ENCODE measurements around the gene COX17. TPM values are rescaled to one million over a fixed set of nuclear protein-coding genes. Genes with fewer than 3 reads are reported as not detected.

The COX17 gene
- polyA plus RNA-seq, 1 donor (not counting 4 experiments of a cell fraction or from before 2014, with no cell fraction given) = 40.6 TPM

GRCh38 chr3:119662604-119663373 lies 14.4 kb downstream of the COX17 start:
- Histone ChIP-seq H3K36me3 (ENCODE audit: control insufficient read depth in 2 of 2, extremely low read depth in 1 of 2, insufficient read depth in 2 of 2, low read length in 2 of 2) (no peaks in the 10 kb centered on the region), H3K27me3 (ENCODE audit: control insufficient read depth, extremely low read depth, insufficient read depth, low read length) (no peaks in the 10 kb centered on the region), H3K9ac (ENCODE audit: control insufficient read depth, extremely low read depth, insufficient read depth, low read length) (no peak overlapping the region), H3K9me1 (ENCODE audit: control insufficient read depth, extremely low read depth, insufficient read depth, low read length) (no peaks in the 10 kb centered on the region), H3K27ac (ENCODE audit: control insufficient read depth, insufficient read depth, low read length) (no peak overlapping the region), H3K4me3 (ENCODE audit: control insufficient read depth in 2 of 3, extremely low read depth in 1 of 3, insufficient read depth in 2 of 3, low read depth in 1 of 3, low read length in 3 of 3) (no peak overlapping the region), H3K79me2 (ENCODE audit: control insufficient read depth, insufficient read depth, low read length) (no peaks in the 10 kb centered on the region), H3K4me2 (ENCODE audit: control insufficient read depth, extremely low read depth, insufficient read depth, low read depth, low read length) (no peak overlapping the region), H3K4me1 (ENCODE audit: control insufficient read depth, extremely low read depth, insufficient read depth, low read length) (no peaks in the 10 kb centered on the region), H2AFZ (ENCODE audit: control insufficient read depth, low read length) (no peak overlapping the region), H4K20me1 (ENCODE audit: control insufficient read depth, extremely low read depth, insufficient read depth, low read length) (no peaks in the 10 kb centered on the region), H3K9me3 (ENCODE audit: control insufficient read depth, low read depth, low read length) (no peaks in the 10 kb centered on the region)
- dilution Hi-C loops (cut with MboI; ENCODE audit: extremely low pct_ligation_motif_present, low sequenced_read_pairs) = no loop called here
- TF ChIP-seq CTCF (optimal IDR thresholded peaks at IDR 0.05 in 1 of 3, IDR thresholded peaks at IDR 0.05 in 1 of 3, conservative IDR thresholded peaks at IDR 0.05 in 1 of 3; ENCODE audit: extremely low read depth in 1 of 3, insufficient read depth in 2 of 3, low read length in 3 of 3) = no peak
- TF ChIP-seq EZH2 (IDR thresholded peaks at IDR 0.05; ENCODE audit: low read length) = no peak
- DNase-seq (ENCODE audit: low read depth, low spot score) = no peak
- FAIRE-seq = no peak

- no peak for TF ChIP-seq EZH2 (IDR thresholded peaks at IDR 0.05; ENCODE audit: low read length)
- no peak for TF ChIP-seq CTCF (optimal IDR thresholded peaks at IDR 0.05 in 1 of 3, IDR thresholded peaks at IDR 0.05 in 1 of 3, conservative IDR thresholded peaks at IDR 0.05 in 1 of 3; ENCODE audit: extremely low read depth in 1 of 3, insufficient read depth in 2 of 3, low read length in 3 of 3)
- no peak within 1 kb of the TSS for H3K4me2 ChIP-seq (ENCODE audit: control insufficient read depth, extremely low read depth, insufficient read depth, low read depth, low read length)
- dilution Hi-C loops (cut with MboI; ENCODE audit: extremely low pct_ligation_motif_present, low sequenced_read_pairs) = no loop called here
- no peaks in the 10 kb centered on the region for H3K79me2 ChIP-seq (ENCODE audit: control insufficient read depth, insufficient read depth, low read length)
- no peak within 1 kb of the TSS for H2AFZ ChIP-seq (ENCODE audit: control insufficient read depth, low read length)
- H3K27me3 ChIP-seq (ENCODE audit: control insufficient read depth, extremely low read depth, insufficient read depth, low read length) = no peaks in the 10 kb centered on the region
- H3K9me1 ChIP-seq (ENCODE audit: control insufficient read depth, extremely low read depth, insufficient read depth, low read length) = no peaks in the 10 kb centered on the region
- H3K4me3 ChIP-seq (ENCODE audit: control insufficient read depth in 2 of 3, extremely low read depth in 1 of 3, insufficient read depth in 2 of 3, low read depth in 1 of 3, low read length in 3 of 3) = no peak within 1 kb of the TSS
- no peaks in the 10 kb centered on the region for H3K4me1 ChIP-seq (ENCODE audit: control insufficient read depth, extremely low read depth, insufficient read depth, low read length)
- DNase-seq (ENCODE audit: low read depth, low spot score) (no peak), FAIRE-seq (no peak)
- H4K20me1 ChIP-seq (ENCODE audit: control insufficient read depth, extremely low read depth, insufficient read depth, low read length) = no peaks in the 10 kb centered on the region
- no peaks in the 10 kb centered on the region for H3K9me3 ChIP-seq (ENCODE audit: control insufficient read depth, low read depth, low read length)
- no peak within 1 kb of the TSS for H3K27ac ChIP-seq (ENCODE audit: control insufficient read depth, insufficient read depth, low read length)
- no peak within 1 kb of the TSS for H3K9ac ChIP-seq (ENCODE audit: control insufficient read depth, extremely low read depth, insufficient read depth, low read length)
- H3K36me3 ChIP-seq (ENCODE audit: control insufficient read depth in 2 of 2, extremely low read depth in 1 of 2, insufficient read depth in 2 of 2, low read length in 2 of 2) = no peaks in the 10 kb centered on the region
Measured at GRCh38 chr3:119660474-119661440, 16.4 kb downstream of the COX17 start, which contains the start of gene POPDC2. Gene POPDC2 (minus strand): TSS chr3:119660589. CDS start chr3:119660423, 166 bp downstream.

Data from keratinocyte (primary cell).